HEK293 (cell line): ENCODE data around the gene MLLT1.

Experiments used
- CTCF ChIA-PET: fragments of 350-600 bp; formaldehyde crosslinking; extraction: SDS; loops from one replicate; lab custom pipeline; 2021; ENCODE audit warnings: antibody characterized with exemption; lab: Yijun Ruan, JAX
- POLR2A ChIA-PET: fragments of 300-600 bp; formaldehyde crosslinking; extraction: SDS; loops from one replicate; lab custom pipeline; 2020; ENCODE audit warnings: antibody characterized with exemption, inconsistent platforms; lab: Yijun Ruan, JAX
- H3K27ac ChIP-seq: fragments of 200-500 bp; sonication (Bioruptor generic); 2 replicates; pipeline ENCODE4 v1.5.1; 2014; ENCODE audit warnings: low read depth, low read length, control low read depth, inconsistent platforms; ENCODE audit errors: extremely low read depth
- H3K36me3 ChIP-seq, 2 experiments: fragments of 200-500 bp in 1 of 2; sonication (Bioruptor generic) in 1 of 2; 1 replicate in 1 of 2; 2 replicates in 1 of 2; pipeline ENCODE4 v1.5.1; 2014 to 2017; ENCODE audit warnings: inconsistent platforms in 2 of 2, low read length in 2 of 2; ENCODE audit not compliant: control insufficient read depth in 2 of 2, insufficient read depth in 1 of 2
- H3K4me1 ChIP-seq: fragments of 200-500 bp; sonication (Bioruptor generic); 2 replicates; pipeline ENCODE4 v1.5.1; 2014; ENCODE audit warnings: mild to moderate bottlenecking, low read length, inconsistent platforms; ENCODE audit not compliant: control insufficient read depth, insufficient read depth
- H3K4me3 ChIP-seq: 2 replicates; pipeline ENCODE4 v1.5.1; 2011; ENCODE audit warnings: low read depth, mild to moderate bottlenecking, control low read depth, low read length, moderate library complexity
- H3K9me3 ChIP-seq: fragments of 200-500 bp; sonication (Bioruptor generic); 2 replicates; pipeline ENCODE4 v1.5.1; 2014; ENCODE audit warnings: low read depth, low read length, inconsistent platforms; ENCODE audit not compliant: control insufficient read depth, insufficient read depth
- FEZF1 ChIP-seq: fragments of 450-650 bp; formaldehyde crosslinking; IDR thresholded peaks from 2 replicates; pipeline ENCODE4 v1.5.1; 2016; ENCODE audit warnings: missing biosample characterization, missing genetic modification characterization
- GLI4 ChIP-seq: fragments of 450-650 bp; formaldehyde crosslinking; IDR thresholded peaks from 2 replicates; pipeline ENCODE4 v1.5.1; 2016; ENCODE audit warnings: missing biosample characterization, missing genetic modification characterization
- HOXA7 ChIP-seq: sonication (generic); formaldehyde crosslinking; IDR thresholded peaks from 2 replicates; pipeline ENCODE4 v1.8.1; 2022; ENCODE audit warnings: missing genetic modification reagents, borderline replicate concordance
- PRDM4 ChIP-seq: fragments of 450-650 bp; formaldehyde crosslinking; IDR thresholded peaks from 2 replicates; pipeline ENCODE4 v1.5.1; 2017; ENCODE audit warnings: missing biosample characterization, missing genetic modification characterization
- RBAK ChIP-seq: fragments of 450-650 bp; formaldehyde crosslinking; IDR thresholded peaks from 2 replicates; pipeline ENCODE4 v1.5.1; 2016; ENCODE audit warnings: missing biosample characterization, missing genetic modification characterization
- SP2 ChIP-seq: fragments of 450-650 bp; formaldehyde crosslinking; IDR thresholded peaks from 2 replicates; pipeline ENCODE4 v1.5.1; 2016; ENCODE audit warnings: missing biosample characterization, missing genetic modification characterization
- WT1 ChIP-seq: fragments of 450-650 bp; formaldehyde crosslinking; IDR thresholded peaks from 2 replicates; pipeline ENCODE4 v1.5.1; 2016; ENCODE audit warnings: missing biosample characterization, missing genetic modification characterization
- YY2 ChIP-seq: fragments of 450-650 bp; formaldehyde crosslinking; IDR thresholded peaks from 2 replicates; pipeline ENCODE4 v1.5.1; 2016; ENCODE audit warnings: missing biosample characterization, missing genetic modification characterization
- ZBTB17 ChIP-seq: fragments of 450-650 bp; formaldehyde crosslinking; IDR thresholded peaks from 2 replicates; pipeline ENCODE4 v1.5.1; 2016; ENCODE audit warnings: missing biosample characterization, missing genetic modification characterization
- ZBTB48 ChIP-seq: fragments of 450-650 bp; formaldehyde crosslinking; IDR thresholded peaks from 2 replicates; pipeline ENCODE4 v1.5.1; 2016; ENCODE audit warnings: missing biosample characterization, missing genetic modification characterization
- ZFP3 ChIP-seq: fragments of 450-650 bp; formaldehyde crosslinking; IDR thresholded peaks from 2 replicates; pipeline ENCODE4 v1.5.1; 2016; ENCODE audit warnings: low read depth, missing biosample characterization, missing genetic modification characterization
- ZNF133 ChIP-seq: fragments of 450-650 bp; formaldehyde crosslinking; IDR thresholded peaks from 2 replicates; pipeline ENCODE4 v1.5.1; 2016; ENCODE audit warnings: missing biosample characterization, missing genetic modification characterization
- ZNF155 ChIP-seq: fragments of 450-650 bp; formaldehyde crosslinking; IDR thresholded peaks from 2 replicates; pipeline ENCODE4 v1.5.1; 2016; ENCODE audit warnings: missing biosample characterization, missing genetic modification characterization
- ZNF174 ChIP-seq: fragments of 450-650 bp; formaldehyde crosslinking; IDR thresholded peaks from 2 replicates; pipeline ENCODE4 v1.5.0; 2017; ENCODE audit warnings: missing biosample characterization, mild to moderate bottlenecking, missing genetic modification characterization
- ZNF175 ChIP-seq: fragments of 450-650 bp; formaldehyde crosslinking; IDR thresholded peaks from 2 replicates; pipeline ENCODE4 v1.5.1; 2016; ENCODE audit warnings: missing biosample characterization, missing genetic modification characterization
- ZNF18 ChIP-seq: fragments of 450-650 bp; formaldehyde crosslinking; IDR thresholded peaks from 2 replicates; pipeline ENCODE4 v1.5.1; 2016; ENCODE audit warnings: missing biosample characterization, missing genetic modification characterization
- ZNF184 ChIP-seq: fragments of 450-650 bp; IDR thresholded peaks from 2 replicates; pipeline ENCODE4 v1.5.1; 2018; ENCODE audit warnings: missing biosample characterization, mild to moderate bottlenecking, missing genetic modification characterization
- ZNF335 ChIP-seq: fragments of 450-650 bp; formaldehyde crosslinking; conservative IDR thresholded peaks from 2 replicates; pipeline ENCODE4 v1.5.1; 2016; ENCODE audit warnings: missing biosample characterization, missing genetic modification characterization
- ZNF423 ChIP-seq: fragments of 450-650 bp; formaldehyde crosslinking; IDR thresholded peaks from 2 replicates; pipeline ENCODE4 v1.5.1; 2016; ENCODE audit warnings: missing biosample characterization, missing genetic modification characterization
- ZNF473 ChIP-seq: fragments of 450-650 bp; formaldehyde crosslinking; IDR thresholded peaks from 2 replicates; pipeline ENCODE4 v1.5.1; 2017; ENCODE audit warnings: missing biosample characterization, missing genetic modification characterization
- ZNF510 ChIP-seq: fragments of 450-650 bp; formaldehyde crosslinking; IDR thresholded peaks from 2 replicates; pipeline ENCODE4 v1.5.1; 2018; ENCODE audit warnings: mild to moderate bottlenecking, missing genetic modification characterization, missing biosample characterization; ENCODE audit not compliant: insufficient replicate concordance
- ZNF580 ChIP-seq: fragments of 450-650 bp; formaldehyde crosslinking; IDR thresholded peaks from 2 replicates; pipeline ENCODE4 v1.5.1; 2016; ENCODE audit warnings: missing biosample characterization, missing genetic modification characterization
- ZNF600 ChIP-seq: fragments of 450-650 bp; formaldehyde crosslinking; IDR thresholded peaks from 2 replicates; pipeline ENCODE4 v1.5.1; 2016; ENCODE audit warnings: missing biosample characterization, missing genetic modification characterization
- ZNF610 ChIP-seq: fragments of 450-650 bp; formaldehyde crosslinking; IDR thresholded peaks from 2 replicates; pipeline ENCODE4 v1.5.1; 2016; ENCODE audit warnings: missing biosample characterization, missing genetic modification characterization, borderline replicate concordance
- ZNF76 ChIP-seq: fragments of 450-650 bp; formaldehyde crosslinking; IDR thresholded peaks from 2 replicates; pipeline ENCODE4; 2016; ENCODE audit warnings: low read depth, missing biosample characterization, missing genetic modification characterization, borderline replicate concordance
- ZNF830 ChIP-seq: fragments of 450-650 bp; IDR thresholded peaks from 2 replicates; pipeline ENCODE4 v1.5.0; 2018; ENCODE audit warnings: missing biosample characterization, missing genetic modification characterization, low read depth, mild to moderate bottlenecking, moderate library complexity
- ZSCAN18 ChIP-seq: fragments of 450-650 bp; formaldehyde crosslinking; IDR thresholded peaks from 2 replicates; pipeline ENCODE4 v1.5.1; 2016; ENCODE audit warnings: missing biosample characterization, missing genetic modification characterization
- TF ChIP-seq, protein P1 (sequence below): fragments of 450-650 bp; formaldehyde crosslinking; IDR thresholded peaks from 2 replicates; pipeline ENCODE4 v1.5.1; 2016; ENCODE audit warnings: missing biosample characterization, missing genetic modification characterization
- TF ChIP-seq, protein P2 (sequence below): fragments of 450-650 bp; formaldehyde crosslinking; IDR thresholded peaks from 2 replicates; pipeline ENCODE4 v1.5.1; 2016; ENCODE audit warnings: missing biosample characterization, missing genetic modification characterization

Gene MLLT1

GRCh38 chr19:6278051-6278450 is 1.7 kb downstream of the MLLT1 start:
- Histone ChIP-seq H3K27ac (no peak overlapping the region), H3K4me1 (peaks cover 22% of the 10 kb centered on the region), H3K4me3 (no peak overlapping the region), H3K36me3 (peaks cover 0 to 12% of the 10 kb centered on the region in 2 experiments; a peak in 1 of 3 replicates), H3K9me3 (no peaks in the 10 kb centered on the region)
- ChIA-PET CTCF (interaction anchor here (0.9 kb wide), 1 partner anchor 60 kb away, joined by 3 read pairs; no protein-coding TSS in a partner anchor), POLR2A (interaction anchor here (0.6 to 1.1 kb wide), 2 partner anchors 8 to 791 kb away, joined by 3 to 5 read pairs; partner anchors contain the start of gene ZNF557)
- TF ChIP-seq HOXA7 (no peak), GLI4 (no peak), ZSCAN18 (tag by site-specific recombination) (no peak), ZNF610 (no peak), YY2 (tag by site-specific recombination) (no peak), ZNF18 (tag by site-specific recombination) (no peak), SP2 (tag by site-specific recombination) (no peak), ZNF830 (tag by site-specific recombination) (no peak), ZNF473 (tag by site-specific recombination) (no peak), ZNF423 (tag by site-specific recombination) (no peak), ZFP3 (no peak), ZBTB48 (tag by site-specific recombination) (no peak), ZNF155 (tag by site-specific recombination) (no peak), ZNF510 (no peak)
- TF ChIP-seq, protein P1, sequence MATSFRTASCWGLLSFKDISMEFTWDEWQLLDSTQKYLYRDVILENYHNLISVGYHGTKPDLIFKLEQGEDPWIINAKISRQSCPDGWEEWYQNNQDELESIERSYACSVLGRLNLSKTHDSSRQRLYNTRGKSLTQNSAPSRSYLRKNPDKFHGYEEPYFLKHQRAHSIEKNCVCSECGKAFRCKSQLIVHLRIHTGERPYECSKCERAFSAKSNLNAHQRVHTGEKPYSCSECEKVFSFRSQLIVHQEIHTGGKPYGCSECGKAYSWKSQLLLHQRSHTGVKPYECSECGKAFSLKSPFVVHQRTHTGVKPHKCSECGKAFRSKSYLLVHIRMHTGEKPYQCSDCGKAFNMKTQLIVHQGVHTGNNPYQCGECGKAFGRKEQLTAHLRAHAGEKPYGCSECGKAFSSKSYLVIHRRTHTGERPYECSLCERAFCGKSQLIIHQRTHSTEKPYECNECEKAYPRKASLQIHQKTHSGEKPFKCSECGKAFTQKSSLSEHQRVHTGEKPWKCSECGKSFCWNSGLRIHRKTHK (tag by site-specific recombination) = no peak
- TF ChIP-seq, protein P2, sequence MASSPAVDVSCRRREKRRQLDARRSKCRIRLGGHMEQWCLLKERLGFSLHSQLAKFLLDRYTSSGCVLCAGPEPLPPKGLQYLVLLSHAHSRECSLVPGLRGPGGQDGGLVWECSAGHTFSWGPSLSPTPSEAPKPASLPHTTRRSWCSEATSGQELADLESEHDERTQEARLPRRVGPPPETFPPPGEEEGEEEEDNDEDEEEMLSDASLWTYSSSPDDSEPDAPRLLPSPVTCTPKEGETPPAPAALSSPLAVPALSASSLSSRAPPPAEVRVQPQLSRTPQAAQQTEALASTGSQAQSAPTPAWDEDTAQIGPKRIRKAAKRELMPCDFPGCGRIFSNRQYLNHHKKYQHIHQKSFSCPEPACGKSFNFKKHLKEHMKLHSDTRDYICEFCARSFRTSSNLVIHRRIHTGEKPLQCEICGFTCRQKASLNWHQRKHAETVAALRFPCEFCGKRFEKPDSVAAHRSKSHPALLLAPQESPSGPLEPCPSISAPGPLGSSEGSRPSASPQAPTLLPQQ = no peak

- POLR2A ChIA-PET = no interaction called here
- H3K9me3 ChIP-seq = no peaks in the 10 kb centered on the region
- TF ChIP-seq ZNF600 (tag by site-specific recombination) (no peak), RBAK (no peak), ZNF133 (tag by site-specific recombination) (no peak), FEZF1 (no peak), ZNF174 (tag by site-specific recombination) (no peak), PRDM4 (tag by site-specific recombination) (no peak), WT1 (tag by site-specific recombination) (no peak), ZNF335 (no peak), ZNF175 (no peak), ZNF76 (no peak), ZBTB17 (tag by site-specific recombination) (no peak), ZNF184 (tag by site-specific recombination) (no peak), ZNF580 (tag by site-specific recombination) (no peak)
- TF ChIP-seq, all 188 proteins: peak for 0
- Histone ChIP-seq H3K4me3 (no peak overlapping the region), H3K4me1 (peaks cover 30% of the 10 kb centered on the region), H3K36me3 (peaks cover 0 to 12% of the 10 kb centered on the region in 2 experiments; a peak in 1 of 3 replicates), H3K27ac (no peak overlapping the region)
- CTCF ChIA-PET = interaction anchor here (1.1 kb wide), 1 partner anchor 206 kb away, joined by 3 read pairs; no protein-coding TSS in a partner anchor
Observed at GRCh38 chr19:6276447-6276846, 3.3 kb downstream of the MLLT1 start.
